AG04450 (cell line): ENCODE results near the gene IL18RAP. TPM values are rescaled to one million over a fixed set of nuclear protein-coding genes. Genes with fewer than 3 reads are reported as not detected.

ENCODE experiments used
- CTCF ChIA-PET: fragments of 300-600, 350-600 bp; formaldehyde crosslinking; extraction: SDS; loops from one replicate; lab custom pipeline; 2022; ENCODE audit warnings: antibody characterized with exemption, inconsistent platforms; lab: Charles Lee
- POLR2A ChIA-PET: fragments of 350-600 bp; formaldehyde crosslinking; extraction: SDS; loops from one replicate; lab custom pipeline; 2021; ENCODE audit warnings: antibody characterized with exemption, inconsistent platforms; lab: Yijun Ruan, JAX
- DNase-seq: peaks from one replicate; pipeline ENCODE4 v3.0.0-alpha.2; 2011; ENCODE audit warnings: low read depth, low spot score
- H3K27ac ChIP-seq: one replicate; pipeline ENCODE4 v1.5.1; 2012; ENCODE audit warnings: low read depth, low read length, control low read depth
- H3K27me3 ChIP-seq: one replicate; pipeline ENCODE4 v1.6.0; 2012; ENCODE audit warnings: low read length; ENCODE audit not compliant: control insufficient read depth, insufficient read depth
- H3K4me3 ChIP-seq: 2 replicates; pipeline ENCODE4 v1.5.1; 2011; ENCODE audit warnings: mild to moderate bottlenecking, low read depth, low read length, control low read depth
- H3K9me3 ChIP-seq: 2 replicates; pipeline ENCODE4 v1.5.1; 2012; ENCODE audit warnings: low read length; ENCODE audit not compliant: control insufficient read depth, insufficient read depth
- CTCF ChIP-seq: IDR thresholded peaks from 2 replicates; pipeline ENCODE4 v1.5.1; 2011; ENCODE audit warnings: low read depth, low read length, control low read depth, inconsistent platforms
- polyA plus RNA-seq: library from polyadenylated mRNA; depleted of rRNA; stranded (reverse); fragments of >200 nt; gene quantifications from 2 replicates; pipeline ENCODE4 v1.2.3, GENCODE V29; 2011

Gene IL18RAP
- polyA plus RNA-seq, 1 experiment, result 0.10 TPM

DNA sequence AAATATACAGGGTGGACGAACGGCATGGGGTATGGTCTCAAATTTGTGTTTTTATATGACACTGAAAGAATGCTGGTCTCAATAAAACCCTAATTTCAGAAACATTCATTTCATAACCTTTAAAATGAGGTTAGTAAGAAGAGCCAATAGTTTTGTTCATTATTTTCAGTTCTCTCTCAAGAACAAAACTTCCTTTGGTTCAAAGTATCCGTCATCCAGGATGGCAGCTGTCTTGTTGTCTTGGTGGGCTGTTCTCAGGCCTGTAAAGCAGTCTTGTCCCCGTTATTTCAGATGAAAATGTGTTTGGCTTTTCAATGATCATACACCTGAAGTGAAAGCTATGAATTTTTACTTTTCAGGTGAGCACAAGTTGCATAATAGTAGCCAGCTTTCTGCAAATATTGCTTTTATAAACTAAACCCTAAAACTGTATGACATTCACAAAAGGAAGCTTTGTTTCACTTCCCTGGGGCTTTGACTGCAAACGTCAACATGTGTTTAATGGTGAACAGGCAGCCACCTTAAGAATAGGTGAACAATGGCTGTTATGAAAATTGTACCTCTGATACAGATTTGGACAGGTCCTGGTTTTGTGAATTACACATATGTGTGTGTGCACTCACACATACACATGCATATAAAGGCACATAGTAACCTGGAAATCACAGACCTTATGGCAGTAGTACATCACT, 2.6 kb downstream of the IL18RAP start:
- Histone ChIP-seq H3K27me3 (peaks cover 9% of the 10 kb centered on the region), H3K4me3 (no peak overlapping the region), H3K27ac (no peak overlapping the region), H3K9me3 (no peaks in the 10 kb centered on the region)
- no peak for DNase-seq
- ChIA-PET POLR2A (no interaction called here), CTCF (interaction anchor here (0.6 to 1.3 kb wide), 2 partner anchors 9 to 18 kb away, joined by 3 to 4 read pairs; no protein-coding TSS in a partner anchor)
- no peak for TF ChIP-seq CTCF

- CTCF ChIA-PET, result interaction anchor here (1.1 to 1.3 kb wide), 2 partner anchors 16 to 186 kb away, joined by 3 to 7 read pairs; no protein-coding TSS in a partner anchor
- no peak for DNase-seq
- no peak overlapping the region for H3K27ac ChIP-seq
- no peak for TF ChIP-seq CTCF
- POLR2A ChIA-PET, result no interaction called here
- H3K27me3 ChIP-seq, result peaks cover 9% of the 10 kb centered on the region
- no peak overlapping the region for H3K4me3 ChIP-seq
- H3K9me3 ChIP-seq, result no peaks in the 10 kb centered on the region
These were observed 4.3 kb downstream of the IL18RAP start for GRCh38 chr2:102427249-102427648.

DNA sequence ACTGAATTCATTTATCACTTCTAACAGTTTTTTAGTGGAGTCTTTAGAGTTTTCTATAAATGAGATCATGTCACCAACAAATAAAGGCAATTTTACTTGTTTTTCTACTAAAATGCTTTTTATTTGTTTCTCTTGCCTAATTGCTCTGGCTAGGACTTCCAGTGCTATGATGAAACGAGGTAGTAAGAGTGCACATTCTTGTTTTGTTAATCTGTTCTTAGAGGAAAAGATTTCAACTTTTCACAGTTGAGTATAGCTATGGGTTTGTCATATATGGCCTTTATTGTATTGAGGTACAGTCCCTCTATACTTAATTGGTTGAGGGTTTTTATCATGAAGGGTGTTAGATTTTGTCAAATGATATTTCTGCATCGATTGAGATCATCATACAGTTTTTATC, 5.6 kb downstream of the IL18RAP start:
- Histone ChIP-seq H3K27ac (no peak overlapping the region), H3K4me3 (no peak overlapping the region), H3K27me3 (peaks cover 6% of the 10 kb centered on the region), H3K9me3 (no peaks in the 10 kb centered on the region)
- ChIA-PET CTCF (no interaction called here), POLR2A (no interaction called here)
- DNase-seq, result no peak
- TF ChIP-seq CTCF, result no peak

DNA sequence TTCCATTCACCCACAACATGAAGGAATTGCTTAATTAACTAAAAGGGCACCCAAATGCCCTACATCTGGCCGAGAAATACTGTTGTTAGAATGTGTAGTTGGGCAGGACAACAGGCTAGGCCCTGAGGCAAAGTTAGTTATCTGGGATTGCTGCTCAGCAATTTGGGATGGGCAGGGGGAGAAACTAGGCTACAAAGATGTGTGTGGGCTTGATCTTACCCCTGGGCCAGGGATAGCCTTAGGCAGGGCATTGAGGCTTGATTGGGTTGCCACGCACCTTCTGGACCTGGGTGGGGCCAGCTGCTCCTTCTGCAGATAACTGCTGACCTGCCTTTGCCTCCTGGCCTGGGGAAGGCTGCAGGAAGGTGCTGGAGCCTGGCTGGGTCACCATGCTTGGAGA, 9.4 kb downstream of the IL18RAP start:
- ChIA-PET CTCF (interaction anchor here (0.9 kb wide), 1 partner anchor 10 kb away, joined by 4 read pairs; no protein-coding TSS in a partner anchor), POLR2A (no interaction called here)
- Histone ChIP-seq H3K9me3 (no peaks in the 10 kb centered on the region), H3K4me3 (no peak overlapping the region), H3K27me3 (no peaks in the 10 kb centered on the region), H3K27ac (no peak overlapping the region)
- no peak for DNase-seq
- no peak for TF ChIP-seq CTCF

DNA sequence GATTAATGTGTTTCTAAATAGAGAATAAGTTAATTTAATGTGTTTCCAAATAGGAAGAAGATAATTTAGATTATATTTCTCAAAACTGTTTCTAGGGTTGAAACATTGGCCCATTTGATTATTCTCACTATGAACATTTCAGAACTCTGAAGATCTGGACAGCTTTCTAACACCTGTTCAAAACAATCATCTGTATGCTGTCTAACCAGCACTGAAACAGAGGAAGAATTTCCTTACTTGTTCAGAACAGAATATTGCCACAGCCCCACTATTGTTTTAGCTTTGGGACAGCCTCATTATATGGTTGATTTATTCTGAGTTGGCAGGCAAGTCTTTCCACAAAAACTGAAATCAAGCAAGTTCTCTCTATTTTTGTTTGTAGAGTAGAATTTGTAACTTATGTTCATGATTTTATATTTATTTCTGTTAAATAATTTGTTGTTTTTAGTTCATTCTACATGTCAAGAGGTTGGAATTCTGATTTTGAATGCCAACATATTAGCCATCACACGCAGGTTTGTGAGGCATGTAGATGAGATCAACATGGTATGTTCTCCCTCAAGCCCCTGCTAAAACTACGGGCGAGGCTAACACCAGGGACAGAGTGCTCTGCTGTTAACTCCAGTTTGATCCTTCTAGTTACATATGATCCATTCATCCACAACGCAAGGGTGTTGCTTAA, 11.2 kb downstream of the IL18RAP start:
- DNase-seq, result no peak
- no peak overlapping the region for H3K27ac ChIP-seq
- POLR2A ChIA-PET, result no interaction called here
- no peaks in the 10 kb centered on the region for H3K9me3 ChIP-seq
- CTCF ChIA-PET, result interaction anchor here (0.7 to 1.6 kb wide), 2 partner anchors 8 to 9 kb away, joined by 3 to 8 read pairs; no protein-coding TSS in a partner anchor
- no peaks in the 10 kb centered on the region for H3K27me3 ChIP-seq
- no peak for TF ChIP-seq CTCF
- no peak overlapping the region for H3K4me3 ChIP-seq
